Panc1 (cell line): ENCODE measurements around the gene SAMHD1. TPM values are rescaled to one million over a fixed set of nuclear protein-coding genes. Genes with fewer than 3 reads are reported as not detected.

ENCODE experiments used
- ATAC-seq: fragments of 200-7000 bp; cut with Tn5 transposase; 2 replicates; pipeline ENCODE4 v1.9.1; 2020; ENCODE audit warnings: mild to moderate bottlenecking, moderate library complexity
- BruUV-seq: library from RNA; stranded (reverse); fragments of 400-500 nt; replicated peaks from 2 replicates; lab custom pipeline; 2021; lab: Mats Ljungman, UMichigan
- CTCF ChIA-PET: fragments of 300-600 bp; sonication (Branson Sonifier 250); formaldehyde crosslinking; loops from one replicate; lab custom pipeline; 2022; ENCODE audit warnings: antibody characterized with exemption; lab: Charles Lee
- POLR2A ChIA-PET: fragments of 300-600 bp; sonication (Branson Sonifier 250); formaldehyde crosslinking; loops from one replicate; lab custom pipeline; 2022; ENCODE audit warnings: antibody characterized with exemption; lab: Charles Lee
- DNase-seq: peaks from one replicate; pipeline ENCODE4 v3.0.0-alpha.2; 2010; ENCODE audit warnings: low read depth, low spot score
- H3K27ac ChIP-seq: 2 replicates; pipeline ENCODE4 v1.5.1; 2011; ENCODE audit warnings: mild to moderate bottlenecking, low read length, inconsistent platforms
- H3K27me3 ChIP-seq: fragments of 200-500 bp; sonication (Bioruptor generic); 2 replicates; pipeline ENCODE4 v1.6.0; 2014; ENCODE audit warnings: low read length, inconsistent platforms; ENCODE audit not compliant: control insufficient read depth, insufficient read depth
- H3K36me3 ChIP-seq: fragments of 200-500 bp; sonication (Bioruptor generic); 2 replicates; pipeline ENCODE4 v1.5.1; 2014; ENCODE audit warnings: inconsistent platforms, mild to moderate bottlenecking, low read length, moderate library complexity; ENCODE audit not compliant: control insufficient read depth, insufficient read depth
- H3K4me1 ChIP-seq: 2 replicates; pipeline ENCODE4 v1.5.1; 2011; ENCODE audit warnings: inconsistent platforms, mild to moderate bottlenecking, low read length, moderate library complexity; ENCODE audit not compliant: control insufficient read depth, insufficient read depth
- H3K4me3 ChIP-seq, 2 experiments: 2 replicates each; pipeline ENCODE4 v1.5.1; 2011 to 2012; ENCODE audit warnings: low read depth in 2 of 2, low read length in 2 of 2, mild to moderate bottlenecking in 2 of 2, inconsistent platforms in 1 of 2, moderate library complexity in 1 of 2
- H3K9me3 ChIP-seq: fragments of 200-500 bp; sonication (Bioruptor generic); 2 replicates; pipeline ENCODE4 v1.5.1; 2014; ENCODE audit warnings: low read depth, mild to moderate bottlenecking, inconsistent platforms, low read length, moderate library complexity; ENCODE audit not compliant: control insufficient read depth, insufficient read depth
- POLR2AphosphoS5 ChIP-seq: IDR thresholded peaks from 2 replicates; pipeline ENCODE4 v1.6.1; 2012; ENCODE audit warnings: mild to moderate bottlenecking, low read depth, low read length, moderate library complexity
- SIN3A ChIP-seq: IDR thresholded peaks from 2 replicates; pipeline ENCODE4 v1.6.1; 2012; ENCODE audit warnings: low read depth, mild to moderate bottlenecking, low read length, moderate library complexity, borderline replicate concordance; ENCODE audit not compliant: insufficient read depth
- TCF7L2 ChIP-seq: IDR thresholded peaks from 2 replicates; pipeline ENCODE4 v1.6.1; 2011; ENCODE audit warnings: mild to moderate bottlenecking, low read depth, low read length, inconsistent platforms
- in situ Hi-C: cut with HindIII; loops from 2 replicates; pipeline ENCODE4 v1.10.0; 2016; ENCODE audit warnings: low sequenced_read_pairs, low pct_unique_long_range_greater_than_20kb
- intact Hi-C: fragments of 100-400 bp; cut with micrococcal nuclease; formaldehyde crosslinking; loops from one replicate; pipeline ENCODE4 v1.10.0; 2022; ENCODE audit not compliant: unreplicated experiment
- total RNA-seq: library from RNA; stranded (reverse); gene quantifications from one replicate; pipeline ENCODE4 v1.2.1, GENCODE V29; 2021; ENCODE audit not compliant: unreplicated experiment
- TF ChIP-seq, protein P1 (sequence below): fragments of 450-650 bp; IDR thresholded peaks from 2 replicates; pipeline ENCODE4 v1.5.1; 2017; ENCODE audit warnings: mild to moderate bottlenecking
- TF ChIP-seq, protein P2 (sequence below), 2 experiments: IDR thresholded peaks; 2 replicates each; pipeline ENCODE4 v1.6.1; 2011 to 2012; ENCODE audit warnings: low read depth in 2 of 2, control low read depth in 1 of 2, low read length in 1 of 2, mild to moderate bottlenecking in 1 of 2, moderate library complexity in 1 of 2; ENCODE audit not compliant: insufficient read depth in 1 of 2

The SAMHD1 gene
- total RNA-seq, 1 experiment from 2014 or later: 16.8 TPM

DNA sequence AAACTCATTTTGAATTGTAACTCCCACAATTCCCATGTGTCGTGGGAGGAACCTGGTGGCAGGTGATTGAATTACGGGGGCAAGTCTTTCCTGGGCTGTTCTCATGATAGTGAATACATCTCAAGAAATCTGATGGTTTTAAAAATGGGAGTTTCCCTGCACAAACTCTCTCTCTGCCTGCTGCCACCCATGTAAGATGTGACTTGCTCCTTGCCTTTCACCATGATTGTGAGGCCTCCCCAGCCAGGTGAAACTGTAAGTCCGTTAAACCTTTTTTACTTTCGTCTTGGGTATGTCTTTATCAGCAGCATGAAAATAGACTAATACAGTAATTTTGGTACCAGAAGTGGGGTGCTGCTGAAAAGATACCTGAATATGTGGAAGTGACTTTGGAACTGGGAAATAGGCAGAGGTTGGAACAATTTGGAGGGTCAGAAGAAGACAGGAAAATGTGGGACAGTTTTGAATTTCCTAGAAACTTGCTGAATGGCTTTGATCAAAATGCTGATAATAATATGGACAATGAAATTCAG lies 41.4 kb upstream of the SAMHD1 start:
- Histone ChIP-seq H3K27ac (no peak overlapping the region), H3K4me3 (no peak overlapping the region), H3K36me3 (no peaks in the 10 kb centered on the region; the same call in 1 of the 2 replicates), H3K9me3 (no peaks in the 10 kb centered on the region), H3K4me1 (no peaks in the 10 kb centered on the region), H3K27me3 (no peaks in the 10 kb centered on the region)
- TF ChIP-seq, protein P1, sequence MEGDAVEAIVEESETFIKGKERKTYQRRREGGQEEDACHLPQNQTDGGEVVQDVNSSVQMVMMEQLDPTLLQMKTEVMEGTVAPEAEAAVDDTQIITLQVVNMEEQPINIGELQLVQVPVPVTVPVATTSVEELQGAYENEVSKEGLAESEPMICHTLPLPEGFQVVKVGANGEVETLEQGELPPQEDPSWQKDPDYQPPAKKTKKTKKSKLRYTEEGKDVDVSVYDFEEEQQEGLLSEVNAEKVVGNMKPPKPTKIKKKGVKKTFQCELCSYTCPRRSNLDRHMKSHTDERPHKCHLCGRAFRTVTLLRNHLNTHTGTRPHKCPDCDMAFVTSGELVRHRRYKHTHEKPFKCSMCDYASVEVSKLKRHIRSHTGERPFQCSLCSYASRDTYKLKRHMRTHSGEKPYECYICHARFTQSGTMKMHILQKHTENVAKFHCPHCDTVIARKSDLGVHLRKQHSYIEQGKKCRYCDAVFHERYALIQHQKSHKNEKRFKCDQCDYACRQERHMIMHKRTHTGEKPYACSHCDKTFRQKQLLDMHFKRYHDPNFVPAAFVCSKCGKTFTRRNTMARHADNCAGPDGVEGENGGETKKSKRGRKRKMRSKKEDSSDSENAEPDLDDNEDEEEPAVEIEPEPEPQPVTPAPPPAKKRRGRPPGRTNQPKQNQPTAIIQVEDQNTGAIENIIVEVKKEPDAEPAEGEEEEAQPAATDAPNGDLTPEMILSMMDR: no peak
- TF ChIP-seq POLR2AphosphoS5: no peak
- no peak for TF ChIP-seq SIN3A
- TF ChIP-seq, protein P2, sequence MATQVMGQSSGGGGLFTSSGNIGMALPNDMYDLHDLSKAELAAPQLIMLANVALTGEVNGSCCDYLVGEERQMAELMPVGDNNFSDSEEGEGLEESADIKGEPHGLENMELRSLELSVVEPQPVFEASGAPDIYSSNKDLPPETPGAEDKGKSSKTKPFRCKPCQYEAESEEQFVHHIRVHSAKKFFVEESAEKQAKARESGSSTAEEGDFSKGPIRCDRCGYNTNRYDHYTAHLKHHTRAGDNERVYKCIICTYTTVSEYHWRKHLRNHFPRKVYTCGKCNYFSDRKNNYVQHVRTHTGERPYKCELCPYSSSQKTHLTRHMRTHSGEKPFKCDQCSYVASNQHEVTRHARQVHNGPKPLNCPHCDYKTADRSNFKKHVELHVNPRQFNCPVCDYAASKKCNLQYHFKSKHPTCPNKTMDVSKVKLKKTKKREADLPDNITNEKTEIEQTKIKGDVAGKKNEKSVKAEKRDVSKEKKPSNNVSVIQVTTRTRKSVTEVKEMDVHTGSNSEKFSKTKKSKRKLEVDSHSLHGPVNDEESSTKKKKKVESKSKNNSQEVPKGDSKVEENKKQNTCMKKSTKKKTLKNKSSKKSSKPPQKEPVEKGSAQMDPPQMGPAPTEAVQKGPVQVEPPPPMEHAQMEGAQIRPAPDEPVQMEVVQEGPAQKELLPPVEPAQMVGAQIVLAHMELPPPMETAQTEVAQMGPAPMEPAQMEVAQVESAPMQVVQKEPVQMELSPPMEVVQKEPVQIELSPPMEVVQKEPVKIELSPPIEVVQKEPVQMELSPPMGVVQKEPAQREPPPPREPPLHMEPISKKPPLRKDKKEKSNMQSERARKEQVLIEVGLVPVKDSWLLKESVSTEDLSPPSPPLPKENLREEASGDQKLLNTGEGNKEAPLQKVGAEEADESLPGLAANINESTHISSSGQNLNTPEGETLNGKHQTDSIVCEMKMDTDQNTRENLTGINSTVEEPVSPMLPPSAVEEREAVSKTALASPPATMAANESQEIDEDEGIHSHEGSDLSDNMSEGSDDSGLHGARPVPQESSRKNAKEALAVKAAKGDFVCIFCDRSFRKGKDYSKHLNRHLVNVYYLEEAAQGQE (IDR thresholded peaks at IDR 0.05; ENCODE audit: insufficient read depth in 1 of 2, low read depth in 2 of 2, low read length in 1 of 2): no peak
- no peak for TF ChIP-seq TCF7L2
- in situ Hi-C loops (no loop called here), intact Hi-C loops (no loop called here)
- DNase-seq (no peak), ATAC-seq (no peak)
- ChIA-PET POLR2A (no interaction called here), CTCF (interaction anchor here (0.6 kb wide), 1 partner anchor 130 kb away, joined by 5 read pairs; no protein-coding TSS in a partner anchor)
- BruUV-seq: no TSS peak

DNA sequence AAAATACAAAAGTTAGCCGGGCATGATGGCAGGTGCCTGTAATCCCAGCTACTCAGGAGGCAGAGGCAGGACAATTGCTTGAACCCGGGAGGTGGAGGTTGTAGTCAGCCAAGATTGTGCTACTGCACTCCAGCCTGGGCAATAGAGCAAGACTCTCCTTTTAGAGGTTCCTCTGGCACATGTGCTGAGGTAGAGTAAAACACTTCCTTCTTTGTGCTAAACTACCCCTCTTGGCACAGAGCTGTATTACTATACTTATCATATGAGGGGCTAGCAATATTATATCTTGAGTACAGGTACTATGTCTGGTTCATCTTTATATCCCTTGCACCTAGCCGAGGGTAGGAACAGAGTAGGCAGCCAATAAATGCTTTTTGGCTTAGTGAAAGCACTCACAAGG lies 40.2 kb upstream of the SAMHD1 start:
- intact Hi-C loops (no loop called here), in situ Hi-C loops (no loop called here)
- Histone ChIP-seq H3K9me3 (no peaks in the 10 kb centered on the region), H3K36me3 (no peaks in the 10 kb centered on the region), H3K4me1 (no peaks in the 10 kb centered on the region), H3K27ac (no peak overlapping the region), H3K27me3 (no peaks in the 10 kb centered on the region), H3K4me3 (no peak overlapping the region)
- DNase-seq: no peak
- no TSS peak for BruUV-seq
- TF ChIP-seq, protein P1: no peak
- no peak for TF ChIP-seq POLR2AphosphoS5
- no peak for TF ChIP-seq TCF7L2
- no peak for TF ChIP-seq SIN3A
- TF ChIP-seq, protein P2 (IDR thresholded peaks at IDR 0.05; ENCODE audit: insufficient read depth in 1 of 2, low read depth in 2 of 2, low read length in 1 of 2): no peak
- ChIA-PET CTCF (no interaction called here), POLR2A (no interaction called here)
- ATAC-seq: no peak; the same call in 1 of the 2 replicates
